ENCODE measurements around the gene PAM16. TPM values are rescaled to one million over a fixed set of nuclear protein-coding genes. Genes with fewer than 3 reads are reported as not detected.

The PAM16 gene
- total RNA-seq, 1 donor: 17.4 TPM

GRCh38 chr16:4315186-4316107 lies 35.7 kb downstream of the PAM16 start, which contains the start of gene GLIS2:
Gene GLIS2, plus strand, starts transcription at chr16:4316067. Its CDS starts 16,214 bp downstream, at chr16:4332281.
- Histone ChIP-seq H3K27me3 (ENCODE audit: insufficient read depth, low read length) (no peaks in the 10 kb centered on the region), H3K4me1 (ENCODE audit: insufficient read depth, low read length) (peaks cover 37% of the 10 kb centered on the region), H3K4me2 (ENCODE audit: insufficient read depth, low read length) (peak within 1 kb of the TSS; percentile 85), H3K79me2 (ENCODE audit: insufficient read depth, low read length) (peaks cover 42% of the 10 kb centered on the region), H3K4me3 (ENCODE audit: insufficient read depth, low read length) (peak within 1 kb of the TSS; percentile 89), H3K36me3 (ENCODE audit: insufficient read depth, low read length) (no peaks in the 10 kb centered on the region), H4K20me1 (ENCODE audit: insufficient read depth, low read length) (peaks cover 41% of the 10 kb centered on the region), H2AFZ (ENCODE audit: low read length) (peak within 1 kb of the TSS; percentile 81), H3K9me3 (ENCODE audit: low read depth, low read length) (no peaks in the 10 kb centered on the region), H3K27ac (ENCODE audit: low read depth, low read length) (peak within 1 kb of the TSS; percentile 48)
- no peak for TF ChIP-seq CTCF (IDR thresholded peaks at IDR 0.05; ENCODE audit: extremely low read depth, low read depth, low read length)
- peak; percentile 100 for DNase-seq (ENCODE audit: insufficient read length, low spot score, missing footprints)

DNA sequence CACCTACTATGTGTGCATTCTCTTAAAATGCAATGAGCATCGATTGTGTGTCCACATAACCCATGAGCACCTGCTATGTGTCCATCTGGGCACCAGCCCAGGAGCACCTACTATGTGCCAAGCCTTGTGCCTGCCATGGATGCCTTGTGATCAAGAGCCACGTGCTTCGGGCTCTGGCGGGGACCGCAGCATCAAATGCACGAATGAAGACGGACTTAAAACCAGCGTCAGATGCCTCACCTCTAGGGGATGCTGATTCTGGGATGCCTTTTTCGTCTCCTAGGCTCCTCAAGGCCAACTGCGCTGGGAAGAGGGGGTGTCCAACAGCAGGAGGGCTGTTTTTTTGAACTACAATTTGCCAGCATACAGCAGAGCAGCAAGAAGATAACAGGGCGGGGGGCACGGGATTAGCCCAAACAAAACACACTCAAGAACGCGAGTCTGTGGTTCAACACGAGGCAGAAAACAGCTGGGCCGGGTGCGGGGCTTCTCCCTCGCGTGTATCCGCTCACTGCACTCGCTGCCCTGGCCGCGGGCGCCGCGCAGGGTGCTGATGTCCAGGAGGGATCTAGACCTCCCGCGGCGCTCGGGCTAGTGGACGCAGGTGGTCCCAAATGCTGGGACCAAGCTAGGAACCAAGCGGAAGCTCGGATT lies 36.5 kb downstream of the PAM16 start:
- peak overlapping the region; percentile 21 for H3K27ac ChIP-seq (ENCODE audit: low read depth, low read length)
- peak overlapping the region; percentile 81 for H2AFZ ChIP-seq (ENCODE audit: low read length)
- H3K27me3 ChIP-seq (ENCODE audit: insufficient read depth, low read length): no peaks in the 10 kb centered on the region
- H3K9me3 ChIP-seq (ENCODE audit: low read depth, low read length): no peaks in the 10 kb centered on the region
- peak overlapping the region; percentile 83 for H3K4me2 ChIP-seq (ENCODE audit: insufficient read depth, low read length)
- peaks cover 33% of the 10 kb centered on the region for H3K4me1 ChIP-seq (ENCODE audit: insufficient read depth, low read length)
- no peaks in the 10 kb centered on the region for H3K36me3 ChIP-seq (ENCODE audit: insufficient read depth, low read length)
- TF ChIP-seq CTCF (IDR thresholded peaks at IDR 0.05; ENCODE audit: extremely low read depth, low read depth, low read length): no peak
- peaks cover 33% of the 10 kb centered on the region for H4K20me1 ChIP-seq (ENCODE audit: insufficient read depth, low read length)
- peaks cover 34% of the 10 kb centered on the region for H3K79me2 ChIP-seq (ENCODE audit: insufficient read depth, low read length)
- peak; percentile 93 for DNase-seq (ENCODE audit: insufficient read length, low spot score, missing footprints)
- H3K4me3 ChIP-seq (ENCODE audit: insufficient read depth, low read length): peak overlapping the region; percentile 77

DNA sequence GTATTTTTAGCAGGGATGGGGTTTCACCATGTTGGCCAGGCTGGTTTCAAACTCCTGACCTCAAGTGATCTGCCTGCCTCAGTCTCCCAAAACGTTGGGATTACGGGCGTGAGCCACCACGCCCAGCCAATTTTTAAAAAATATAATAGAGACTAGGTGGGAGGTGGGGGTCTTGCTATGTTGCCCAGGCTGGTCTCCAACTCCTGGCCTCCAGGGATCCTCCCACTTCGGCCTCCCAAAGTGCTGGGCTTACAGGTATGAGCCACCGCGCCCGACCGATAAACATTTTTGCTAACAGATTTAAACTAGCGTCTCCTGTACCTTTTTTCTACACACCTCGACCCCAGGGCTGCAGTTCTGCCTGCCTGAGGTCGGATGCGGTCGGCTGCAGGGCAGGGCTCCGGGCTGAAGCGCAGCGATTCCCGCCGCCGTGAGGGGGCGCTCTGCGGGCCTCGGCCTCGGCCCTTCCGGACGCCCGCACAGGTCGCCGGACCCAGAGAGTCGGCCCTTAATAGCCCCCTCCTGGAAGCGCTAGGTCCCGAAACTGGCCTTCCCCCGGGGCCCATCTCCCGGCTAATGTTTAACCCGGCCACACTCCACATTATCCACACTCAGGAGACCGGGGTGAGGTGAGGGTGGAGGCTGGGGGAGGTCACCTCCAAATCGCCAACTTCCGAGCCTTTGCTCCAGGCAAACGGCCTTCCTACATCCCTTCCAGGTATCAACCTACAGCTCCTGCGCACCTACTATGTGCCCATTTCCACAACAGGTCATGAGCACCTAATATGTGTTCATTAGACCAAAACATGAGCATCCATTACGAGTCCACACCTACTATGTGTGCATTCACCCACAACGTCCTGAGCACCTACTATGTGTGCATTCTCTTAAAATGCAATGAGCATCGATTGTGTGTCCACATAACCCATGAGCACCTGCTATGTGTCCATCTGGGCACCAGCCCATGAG lies 37.3 kb downstream of the PAM16 start:
- peak; percentile 96 for DNase-seq (ENCODE audit: insufficient read length, low spot score, missing footprints)
- no peak overlapping the region for H2AFZ ChIP-seq (ENCODE audit: low read length)
- peaks cover 25% of the 10 kb centered on the region for H3K4me1 ChIP-seq (ENCODE audit: insufficient read depth, low read length)
- no peaks in the 10 kb centered on the region for H3K27me3 ChIP-seq (ENCODE audit: insufficient read depth, low read length)
- H3K27ac ChIP-seq (ENCODE audit: low read depth, low read length): no peak overlapping the region
- peak; percentile 62 for TF ChIP-seq CTCF (IDR thresholded peaks at IDR 0.05; ENCODE audit: extremely low read depth, low read depth, low read length)
- H3K9me3 ChIP-seq (ENCODE audit: low read depth, low read length): no peaks in the 10 kb centered on the region
- H3K4me2 ChIP-seq (ENCODE audit: insufficient read depth, low read length): no peak overlapping the region
- H3K79me2 ChIP-seq (ENCODE audit: insufficient read depth, low read length): peaks cover 26% of the 10 kb centered on the region
- peaks cover 25% of the 10 kb centered on the region for H4K20me1 ChIP-seq (ENCODE audit: insufficient read depth, low read length)
- H3K4me3 ChIP-seq (ENCODE audit: insufficient read depth, low read length): peak overlapping the region; percentile 3
- no peaks in the 10 kb centered on the region for H3K36me3 ChIP-seq (ENCODE audit: insufficient read depth, low read length)

Data from osteoblast (primary cell).